HUDEP-2 (cell line): ENCODE data around the gene MRPL2.
A peak's percentile ranks its signal among the peaks of the same experiment; 100 is the strongest.
"Not testable (repeated sequence)": the region's sequence is repeated elsewhere in the genome, so short reads cannot be mapped to it uniquely, and the experiment has no call there.

Experiments
- DNase-seq, 76 experiments: peaks; one replicate each; lab custom pipeline; 2025; ENCODE audit not compliant: unreplicated experiment in 76 of 76; lab: John Stamatoyannopoulos, UW

The MRPL2 gene

GRCh38 chr6:43053545-43054205, 5.6 kb downstream of the MRPL2 start, which contains the start of gene CUL7:
Gene CUL7 (minus strand): TSS chr6:43053851. CDS start chr6:43052788, 1,063 bp downstream.
- peak in 75 of 76 experiments; percentile 42 to 97 (median 95) for DNase-seq

- DNase-seq = peak in 24 of 76 experiments; percentile 17 to 84 (median 38)
These were observed 6.2 kb downstream of the MRPL2 start for GRCh38 chr6:43052842-43053544.

- no peak for DNase-seq
These were observed 6.9 kb downstream of the MRPL2 start for GRCh38 chr6:43052225-43052841.

GRCh38 chr6:43050981-43051380, 8.3 kb downstream of the MRPL2 start:
- no peak for DNase-seq

GRCh38 chr6:43047998-43048397, 11.2 kb downstream of the MRPL2 start:
- no peak for DNase-seq

- DNase-seq = no peak
These were observed 13.8 kb downstream of the MRPL2 start for GRCh38 chr6:43045371-43045930.

- no peak for DNase-seq
These were observed 15.9 kb downstream of the MRPL2 start for GRCh38 chr6:43043310-43043709.

- not testable (repeated sequence) for DNase-seq
These were observed 17.8 kb downstream of the MRPL2 start for GRCh38 chr6:43041475-43041874.

GRCh38 chr6:43040542-43041257, 18.5 kb downstream of the MRPL2 start:
- DNase-seq = no peak

- no peak for DNase-seq
These were observed 20.5 kb downstream of the MRPL2 start for GRCh38 chr6:43038727-43039126.

- no peak for DNase-seq
These were observed 21.5 kb downstream of the MRPL2 start for GRCh38 chr6:43037706-43038105.

- DNase-seq = no peak
These were observed 22.0 kb downstream of the MRPL2 start for GRCh38 chr6:43037197-43037596.

- no peak for DNase-seq
These were observed 22.5 kb downstream of the MRPL2 start for GRCh38 chr6:43036712-43037111.

- no peak for DNase-seq
These were observed 23.6 kb downstream of the MRPL2 start for GRCh38 chr6:43035495-43036194.

- DNase-seq = no peak
These were observed 25.1 kb downstream of the MRPL2 start for GRCh38 chr6:43034190-43034525.

- DNase-seq = no peak
These were observed 25.6 kb downstream of the MRPL2 start for GRCh38 chr6:43033496-43034189.

- DNase-seq = no peak
These were observed 26.9 kb downstream of the MRPL2 start for GRCh38 chr6:43032326-43032725.

GRCh38 chr6:43029120-43029519, 30.1 kb downstream of the MRPL2 start:
- no peak for DNase-seq

- no peak for DNase-seq
These were observed 32.9 kb downstream of the MRPL2 start for GRCh38 chr6:43026365-43026764.

GRCh38 chr6:43024436-43024835, 34.8 kb downstream of the MRPL2 start:
- no peak for DNase-seq
